ENCODE measurements around the gene ZNRD2.

Gene ZNRD2

DNA sequence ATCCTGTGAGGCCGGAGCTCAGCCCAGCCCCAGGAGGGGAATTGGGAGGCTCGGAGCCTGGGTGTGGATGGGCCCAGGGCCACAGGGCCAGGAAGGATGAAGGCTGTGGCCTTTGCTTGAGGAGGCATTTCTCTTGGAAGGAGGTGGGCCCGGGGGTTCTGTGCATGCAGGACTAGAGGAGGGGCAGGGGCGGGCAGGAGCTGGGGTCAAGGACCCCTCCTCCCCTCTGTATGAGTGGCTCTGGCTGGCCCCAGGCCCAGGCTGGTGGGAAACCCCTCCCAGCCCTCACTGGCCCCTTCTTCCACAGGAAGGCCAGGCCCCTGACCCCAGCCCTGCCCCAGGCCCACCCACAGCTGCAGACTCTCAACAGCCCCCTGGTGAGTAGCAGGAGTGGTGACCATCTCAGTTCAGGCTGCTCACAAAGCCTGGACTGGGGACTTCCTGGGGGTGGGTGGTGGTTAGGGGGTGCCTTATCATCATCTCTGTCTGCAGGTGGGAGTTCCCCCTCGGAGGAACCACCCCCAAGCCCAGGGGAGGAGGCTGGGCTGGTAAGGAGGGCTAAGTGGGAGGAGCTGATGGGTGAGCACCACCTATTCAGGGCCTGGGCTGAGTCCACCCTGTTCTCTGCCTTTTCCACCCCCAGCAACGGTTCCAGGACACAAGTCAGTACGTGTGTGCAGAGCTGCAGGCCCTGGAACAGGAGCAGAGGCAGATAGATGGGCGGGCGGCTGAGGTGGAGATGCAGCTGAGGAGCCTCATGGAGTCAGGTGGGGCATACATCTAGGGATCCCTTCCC lies 19.4 kb downstream of the ZNRD2 start:
- peak; percentile 48 for DNase-seq

DNA sequence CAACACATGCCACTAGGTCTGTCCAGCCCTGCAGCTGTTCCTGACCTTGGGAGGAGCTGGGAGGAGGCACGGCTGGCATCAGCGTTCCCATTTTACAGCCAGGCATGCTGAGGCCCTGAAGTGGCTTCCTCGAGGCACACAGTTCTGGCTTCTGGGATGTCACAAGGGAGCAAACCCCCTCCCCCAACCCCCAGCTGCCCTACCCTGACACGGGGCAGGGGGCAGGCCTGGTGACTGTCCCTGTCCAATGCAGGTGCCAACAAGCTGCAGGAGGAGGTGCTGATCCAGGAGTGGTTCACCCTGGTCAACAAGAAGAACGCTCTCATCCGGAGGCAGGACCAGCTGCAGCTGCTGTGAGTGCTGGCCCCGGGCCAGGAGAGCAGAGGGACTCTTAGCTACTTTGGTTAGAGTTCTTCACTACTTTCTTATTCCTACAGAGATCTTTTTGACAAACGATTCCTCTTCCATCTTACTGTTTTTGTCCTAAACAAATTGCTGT lies 20.0 kb downstream of the ZNRD2 start:
- no peak for DNase-seq

DNA sequence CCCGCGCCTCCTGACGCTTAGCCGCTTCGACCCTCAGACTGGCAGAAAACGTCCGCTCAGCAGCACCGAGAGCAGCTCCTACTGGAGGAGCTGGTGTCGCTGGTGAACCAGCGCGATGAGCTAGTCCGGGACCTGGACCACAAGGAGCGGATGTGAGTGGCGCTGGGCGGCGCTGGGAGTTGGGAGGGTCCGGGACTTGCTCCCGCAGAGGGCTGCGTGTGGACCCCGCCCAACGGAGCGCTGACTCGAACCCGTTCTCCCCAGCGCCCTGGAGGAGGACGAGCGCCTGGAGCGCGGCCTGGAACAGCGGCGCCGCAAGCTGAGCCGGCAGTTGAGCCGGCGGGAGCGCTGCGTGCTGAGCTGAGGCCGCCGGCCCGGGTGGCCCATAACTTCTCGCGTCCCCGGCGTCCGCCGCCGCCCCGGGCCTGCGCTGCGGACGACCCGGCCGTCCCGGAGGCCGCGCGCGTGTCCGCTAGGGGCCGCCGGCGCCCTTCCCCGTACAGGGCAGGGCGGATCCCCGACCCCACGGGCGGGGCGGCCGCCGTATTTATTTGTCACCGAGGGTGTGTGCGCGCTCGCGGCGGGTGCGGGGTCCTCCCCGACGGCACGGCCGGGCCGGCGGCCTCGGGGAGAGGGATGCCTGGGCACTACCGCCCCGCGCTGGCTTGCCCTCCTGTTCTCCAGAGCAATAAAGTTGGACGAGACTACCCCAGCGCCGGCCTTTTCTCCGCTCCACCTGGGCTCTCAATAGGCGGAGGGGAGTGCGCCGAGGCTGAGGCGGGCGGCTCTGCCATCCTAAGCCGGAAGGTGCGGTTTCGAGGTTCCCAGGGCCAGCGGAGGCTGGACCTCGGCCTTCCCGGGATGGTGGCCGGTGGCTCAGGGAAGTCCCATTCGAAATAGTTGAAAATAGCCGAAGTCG lies 21.9 kb downstream of the ZNRD2 start:
- DNase-seq = no peak

DNA sequence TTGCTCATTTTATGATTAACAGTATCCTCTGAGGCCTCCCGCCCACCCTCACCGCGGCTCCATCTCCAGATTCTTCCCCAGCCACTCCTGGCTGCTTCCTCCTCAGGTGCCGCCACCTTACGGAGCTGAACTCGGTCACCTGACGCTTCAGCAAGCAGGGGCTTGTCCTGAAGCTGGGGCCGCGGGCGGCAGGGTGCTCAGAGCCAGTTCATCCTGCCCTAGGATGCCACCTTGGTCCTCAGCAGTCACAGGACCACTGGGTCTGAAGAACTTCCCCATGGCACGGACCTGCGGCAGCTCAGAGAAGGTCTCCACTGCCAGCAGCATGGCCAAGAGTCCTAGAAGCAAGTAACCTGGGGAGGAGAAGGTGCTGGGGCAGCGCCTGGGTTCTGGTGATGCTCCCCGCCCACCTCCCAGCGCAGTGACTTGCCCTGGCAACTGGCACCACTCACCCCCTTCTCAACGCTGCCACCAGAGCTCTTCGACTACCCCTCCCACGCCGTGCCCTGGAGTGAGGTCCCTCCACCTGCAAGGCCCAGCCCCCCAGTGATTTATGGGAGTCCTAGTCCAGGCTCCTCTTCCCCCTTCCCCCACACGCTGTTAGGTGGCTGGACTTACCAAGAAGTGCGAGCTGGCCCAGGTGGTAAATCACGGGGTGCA lies 22.7 kb downstream of the ZNRD2 start:
- no peak for DNase-seq

DNA sequence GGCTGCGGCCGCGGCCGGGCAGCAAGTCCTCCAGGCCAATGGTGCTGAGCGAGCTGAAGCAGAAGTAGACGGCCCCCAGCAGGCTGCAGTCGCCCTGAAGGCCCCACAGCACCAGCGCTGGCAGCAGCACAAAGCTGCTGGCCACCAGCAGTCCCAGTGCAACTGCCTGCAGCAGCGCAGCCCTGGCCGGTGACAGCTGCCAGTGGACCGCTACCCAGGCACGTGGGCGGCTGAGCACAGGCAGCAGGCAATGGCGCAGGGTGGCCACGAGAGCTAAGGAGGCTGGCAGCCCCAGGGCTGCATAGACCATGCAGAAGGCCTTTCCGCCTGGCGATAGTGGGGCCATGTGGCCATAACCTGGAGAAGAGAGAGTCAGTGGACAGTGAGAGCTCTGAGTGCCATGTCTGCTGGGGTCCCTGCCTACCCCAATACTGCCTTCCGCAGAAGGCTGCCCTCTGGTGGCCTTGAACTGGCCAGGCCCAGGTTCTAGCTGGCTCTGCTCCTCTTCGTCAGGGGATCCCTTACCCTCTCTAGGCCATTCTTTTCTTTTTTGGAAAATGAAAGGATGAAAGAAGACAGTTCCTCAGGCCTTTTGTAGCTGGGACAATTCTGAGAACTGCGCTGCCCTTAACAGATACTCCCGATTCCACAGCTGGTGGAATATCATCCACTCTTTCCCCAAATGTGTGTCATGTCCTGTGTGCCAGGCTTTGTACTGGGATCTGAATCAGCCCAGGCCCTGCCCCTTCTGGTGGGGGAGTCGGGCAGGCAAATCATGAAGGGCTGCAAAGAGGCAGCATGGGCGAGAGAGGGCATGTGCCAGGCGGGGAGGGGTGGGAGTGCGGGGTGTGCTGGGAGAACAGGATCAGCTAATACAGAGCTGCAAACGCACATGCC lies 23.5 kb downstream of the ZNRD2 start:
- peak; percentile 54 for DNase-seq

DNA sequence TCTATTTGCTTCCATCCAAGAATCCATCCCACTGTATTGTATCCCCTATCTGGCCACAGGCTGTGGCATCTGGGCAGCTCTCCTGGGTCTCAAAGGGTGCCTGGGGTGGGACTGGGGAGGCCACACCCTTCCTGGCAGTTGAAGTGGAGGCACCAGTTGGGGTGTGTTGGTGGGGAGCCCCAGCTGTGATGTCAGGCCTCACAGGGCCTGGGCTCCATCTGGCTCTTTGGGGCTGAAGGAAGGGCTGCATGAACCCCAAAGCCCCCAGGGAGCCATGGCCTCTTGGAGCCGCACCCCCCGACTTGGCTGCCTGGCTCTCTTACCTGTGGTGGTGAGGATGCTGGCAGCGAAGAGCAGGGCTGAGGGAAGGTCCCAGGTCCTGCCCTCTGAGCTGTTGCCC lies 24.9 kb downstream of the ZNRD2 start:
- DNase-seq = no peak

DNA sequence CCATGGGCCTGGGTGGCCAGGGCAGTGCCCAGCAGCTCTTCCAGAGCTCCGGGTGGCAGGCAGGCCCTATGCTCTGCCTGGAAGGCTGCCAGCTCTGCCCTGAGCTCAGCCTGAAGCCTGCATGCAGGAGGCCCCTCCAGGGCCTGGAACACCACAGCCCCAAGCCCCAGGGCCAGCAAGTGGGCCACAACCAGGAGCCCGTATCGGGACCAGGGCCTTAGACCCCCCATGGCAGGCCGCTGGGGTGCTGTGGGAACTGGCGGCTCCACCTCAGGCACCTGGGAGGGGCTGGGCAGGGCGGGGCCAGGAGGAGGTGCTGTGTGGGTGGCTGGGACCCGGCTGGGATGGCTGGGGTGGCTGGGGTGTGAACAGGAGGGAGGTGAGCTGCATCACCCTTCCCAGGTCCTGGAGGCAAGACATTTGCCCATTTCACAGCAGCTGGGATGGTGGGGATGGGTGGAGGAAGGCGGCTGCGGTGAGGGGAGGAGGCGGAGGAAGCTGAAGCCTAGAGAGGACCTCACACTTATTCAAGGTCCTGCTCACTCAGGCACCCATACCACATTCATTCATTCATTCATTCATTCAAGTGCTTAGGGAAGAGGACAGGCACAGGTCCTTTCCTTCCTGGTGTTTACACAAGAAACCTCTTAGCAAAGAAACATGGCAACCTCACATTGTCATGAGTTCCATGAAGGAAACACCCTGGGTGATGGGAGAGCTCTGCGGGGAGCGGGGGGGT lies 25.4 kb downstream of the ZNRD2 start, which contains the start of gene KCNK7:
Gene KCNK7 (minus strand): TSS at position 258 of the 739 bp plus-strand sequence. CDS start 28 bp downstream, at position 230.
- DNase-seq = no peak

DNA sequence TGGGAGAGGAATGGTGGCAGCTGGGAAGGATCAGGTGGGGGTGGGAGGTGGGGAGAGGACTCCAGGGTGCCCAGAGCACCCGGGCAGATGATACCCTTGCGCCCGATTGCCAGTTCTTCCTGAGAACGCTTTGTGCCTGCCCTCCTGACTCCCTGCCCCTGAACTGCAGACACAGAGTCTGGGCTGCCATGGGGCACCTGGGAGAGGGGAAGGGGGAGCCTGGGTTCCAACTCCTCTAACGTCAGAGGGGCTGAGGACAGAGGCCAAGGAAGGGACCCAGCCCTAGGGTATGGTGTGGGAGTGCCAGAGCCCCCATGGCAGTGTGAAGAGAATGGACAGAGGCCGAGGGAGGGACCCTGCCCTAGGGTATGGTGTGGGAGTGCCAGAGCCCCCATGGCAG lies 26.2 kb downstream of the ZNRD2 start:
- no peak for DNase-seq

DNA sequence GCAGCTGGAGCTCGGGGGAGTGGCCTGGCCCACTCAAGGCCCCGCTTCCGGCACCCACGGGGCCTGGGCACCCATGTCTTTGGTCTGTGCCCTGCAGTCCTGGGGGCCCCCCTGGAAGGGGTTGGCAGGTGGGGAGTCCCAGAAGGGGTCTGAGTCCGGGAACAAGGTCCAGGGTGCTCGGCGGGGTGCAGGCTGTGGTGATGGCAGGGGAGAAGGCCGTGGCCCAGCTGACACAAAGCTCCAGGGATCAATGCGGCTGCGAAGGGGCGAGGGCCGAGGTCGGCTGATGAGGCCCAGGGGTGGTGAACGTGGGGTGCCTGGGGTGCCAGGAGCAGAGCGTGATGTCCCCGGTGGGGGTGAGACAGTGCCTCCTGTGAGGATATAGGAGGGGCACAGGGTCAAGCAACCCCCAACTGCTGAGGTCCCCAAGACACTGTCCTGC lies 28.0 kb downstream of the ZNRD2 start:
- DNase-seq = no peak

DNA sequence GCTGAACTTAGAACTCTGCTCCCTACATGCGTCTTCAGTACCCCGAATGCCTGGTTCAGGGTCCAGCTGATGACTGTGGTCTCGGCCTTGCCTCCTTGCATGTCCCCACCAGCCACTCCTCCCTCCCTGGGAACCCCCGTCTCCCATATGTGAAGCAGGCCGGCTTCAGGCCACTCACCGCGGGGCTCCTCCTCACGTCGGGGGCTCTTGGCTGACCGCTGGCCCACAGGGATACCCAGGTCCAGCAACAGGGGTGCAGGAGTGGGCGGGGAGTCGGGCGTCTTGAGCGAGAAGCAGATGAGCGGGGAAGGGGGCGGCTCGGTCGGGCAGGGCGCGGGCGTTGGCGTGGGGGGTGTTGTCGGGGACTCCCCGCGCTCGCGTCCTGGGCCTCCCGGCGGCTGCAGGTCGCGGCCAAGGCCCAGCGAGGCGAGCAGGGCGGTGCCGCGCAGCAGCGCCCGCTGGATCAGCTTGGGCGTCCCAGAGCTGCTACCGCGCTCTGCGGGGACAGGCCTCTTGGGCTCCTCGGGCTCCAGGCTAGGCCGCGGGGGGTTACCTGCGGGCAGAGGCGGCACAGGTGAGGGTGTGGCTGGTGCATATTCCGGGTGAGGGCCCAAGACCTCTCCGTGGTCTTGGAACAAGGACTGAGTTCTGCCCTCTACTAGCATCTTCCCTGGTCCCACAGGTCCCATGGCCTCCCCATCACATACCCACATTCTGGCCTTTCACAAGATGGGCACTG lies 29.1 kb downstream of the ZNRD2 start:
- DNase-seq = no peak

DNA sequence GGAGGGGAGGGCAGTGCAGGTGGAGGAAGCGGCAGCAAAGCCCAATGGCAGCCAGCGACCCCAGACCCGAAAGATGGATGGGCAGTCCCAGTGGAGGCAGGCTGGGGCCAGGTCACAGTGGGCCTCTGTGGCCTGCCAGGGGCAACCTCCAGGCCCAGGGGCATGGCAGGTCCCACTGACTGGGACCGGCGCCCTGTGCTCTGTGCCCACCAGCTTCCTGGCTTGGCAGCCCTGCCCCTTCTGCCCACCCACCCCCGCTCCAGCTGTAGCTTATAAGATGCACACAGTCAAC lies 29.6 kb downstream of the ZNRD2 start:
- DNase-seq = no peak

DNA sequence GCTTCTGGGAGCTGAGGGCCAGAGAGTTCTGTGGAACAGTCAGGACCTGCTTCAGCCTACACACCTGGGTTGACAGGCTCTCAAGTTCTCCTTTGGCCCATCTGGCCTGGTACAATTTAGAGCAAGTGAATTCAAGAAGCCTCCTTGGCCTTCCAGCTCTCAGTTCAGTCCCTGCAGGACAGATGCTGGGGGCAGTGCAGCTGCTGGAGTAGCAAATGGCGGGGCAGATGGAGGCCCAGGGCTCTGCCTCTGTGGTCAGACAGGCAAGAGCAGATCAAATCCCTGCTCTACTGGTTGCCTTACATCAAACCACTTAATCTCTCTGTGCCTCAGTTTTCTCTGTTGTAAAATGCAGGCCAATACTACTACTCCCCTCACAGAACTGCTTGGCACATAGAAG lies 34.0 kb downstream of the ZNRD2 start:
- no peak for DNase-seq

DNA sequence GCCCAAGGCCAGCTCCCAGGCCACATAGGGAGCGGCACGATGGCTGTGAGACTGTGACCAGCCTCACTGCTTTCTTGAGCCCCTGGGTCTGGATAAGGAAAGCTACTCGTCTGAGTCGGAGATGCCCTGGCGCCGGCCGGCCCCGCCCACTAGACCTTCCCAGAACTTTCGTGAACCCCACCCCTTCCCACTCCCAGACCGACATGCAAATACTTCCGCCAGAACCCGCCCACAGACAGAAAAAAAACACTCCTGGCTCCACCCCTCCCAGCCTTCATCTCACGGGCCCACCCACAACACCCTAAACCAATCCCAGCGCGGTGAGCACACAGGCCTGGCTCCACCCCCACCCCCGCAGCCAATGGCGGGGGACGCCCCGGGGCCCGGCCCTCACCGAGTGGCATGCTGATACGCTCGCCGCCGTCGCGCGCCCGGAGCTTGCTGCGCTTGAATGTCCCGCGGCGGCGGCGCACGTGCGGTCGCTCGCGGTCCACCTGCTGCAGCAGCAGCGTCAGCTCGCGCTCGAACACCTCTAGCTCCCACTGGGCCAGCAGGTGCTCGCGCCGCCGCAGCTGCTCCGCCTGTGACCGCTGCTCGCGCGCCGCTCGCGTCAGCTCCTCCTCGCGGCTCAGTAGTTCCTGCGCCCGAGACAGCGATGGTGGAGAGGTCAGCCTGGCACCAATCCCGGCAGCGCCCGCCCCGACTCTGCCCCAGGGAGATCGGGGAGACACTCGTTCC lies 36.8 kb downstream of the ZNRD2 start:
- DNase-seq = no peak

DNA sequence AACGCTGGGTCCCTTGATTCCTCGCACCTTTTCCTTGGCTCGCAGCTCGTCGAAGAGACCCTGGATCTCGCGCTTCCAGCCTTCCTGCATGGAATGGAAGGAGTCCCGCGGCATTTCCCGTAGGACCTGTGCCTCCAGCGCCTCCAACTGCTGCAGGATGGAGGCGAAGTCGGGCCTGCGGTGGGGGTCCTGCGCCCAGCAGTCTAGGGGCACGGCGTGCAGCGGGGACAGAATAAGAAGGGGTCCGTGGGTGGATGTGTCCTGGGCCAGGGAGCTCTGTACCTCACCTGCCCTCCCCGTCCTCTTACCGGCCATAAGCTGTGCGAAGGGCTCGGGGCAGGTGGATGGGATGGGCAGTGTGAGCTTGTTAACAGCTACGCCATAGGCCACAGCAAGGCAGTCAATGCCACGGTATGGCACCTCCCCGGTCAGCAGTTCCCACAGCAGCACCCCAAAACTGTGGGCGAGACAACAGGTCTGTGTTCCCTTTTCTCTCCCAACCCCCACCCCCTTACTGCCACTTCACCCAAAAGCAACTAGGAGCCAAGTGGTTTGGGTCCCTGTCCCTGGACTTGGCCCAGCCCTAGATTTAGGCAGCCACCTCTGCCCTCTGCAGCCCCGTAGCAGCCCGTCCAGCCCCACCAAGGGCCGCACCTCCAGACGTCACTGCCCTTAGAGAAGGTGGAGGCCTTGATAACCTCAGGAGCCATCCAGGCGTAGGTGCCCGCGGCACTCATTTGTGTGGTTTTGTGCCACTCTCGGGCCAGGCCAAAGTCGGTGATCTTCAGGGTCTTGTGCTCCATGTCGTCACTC lies 37.5 kb downstream of the ZNRD2 start:
- DNase-seq = no peak

DNA sequence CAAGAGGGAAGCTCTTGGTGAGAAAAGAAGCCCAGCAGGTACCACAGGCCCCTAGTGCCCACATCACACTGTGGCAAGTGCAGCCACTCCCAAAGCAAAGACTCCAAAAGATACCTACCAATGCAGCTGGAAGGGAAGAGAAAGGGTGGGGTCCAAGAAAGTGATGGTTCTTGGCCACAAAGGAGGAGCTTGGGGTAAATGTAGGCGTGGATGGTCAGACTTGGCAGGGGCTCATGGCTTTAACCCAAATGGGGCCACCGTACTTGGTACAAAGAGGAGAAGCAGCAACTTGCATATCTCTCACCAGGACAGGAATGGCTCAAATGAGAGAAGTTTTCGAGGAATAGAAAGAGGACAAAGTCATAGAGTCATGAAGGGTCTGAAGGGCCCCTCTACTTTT lies 39.0 kb downstream of the ZNRD2 start:
- no peak for DNase-seq

DNA sequence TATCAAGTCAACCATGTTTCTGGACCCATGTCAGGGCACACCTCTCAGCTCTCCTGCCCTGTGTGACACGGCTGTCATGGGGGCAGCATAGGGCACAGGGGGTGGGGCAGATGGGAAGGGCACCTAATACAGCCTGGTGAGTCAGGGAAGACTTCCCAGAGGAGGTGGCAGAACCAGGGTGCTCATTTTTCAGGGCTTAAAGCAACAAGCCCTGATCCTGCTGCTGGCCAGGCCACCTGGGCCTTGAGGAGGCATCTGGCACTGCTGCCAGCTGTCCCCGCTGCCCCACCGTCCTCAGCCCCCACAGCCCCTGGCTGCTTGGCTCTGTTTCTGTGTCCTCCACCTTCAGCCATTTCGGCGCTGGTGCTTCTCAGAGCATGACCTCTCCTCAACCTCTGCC lies 39.4 kb downstream of the ZNRD2 start:
- DNase-seq = no peak

DNA sequence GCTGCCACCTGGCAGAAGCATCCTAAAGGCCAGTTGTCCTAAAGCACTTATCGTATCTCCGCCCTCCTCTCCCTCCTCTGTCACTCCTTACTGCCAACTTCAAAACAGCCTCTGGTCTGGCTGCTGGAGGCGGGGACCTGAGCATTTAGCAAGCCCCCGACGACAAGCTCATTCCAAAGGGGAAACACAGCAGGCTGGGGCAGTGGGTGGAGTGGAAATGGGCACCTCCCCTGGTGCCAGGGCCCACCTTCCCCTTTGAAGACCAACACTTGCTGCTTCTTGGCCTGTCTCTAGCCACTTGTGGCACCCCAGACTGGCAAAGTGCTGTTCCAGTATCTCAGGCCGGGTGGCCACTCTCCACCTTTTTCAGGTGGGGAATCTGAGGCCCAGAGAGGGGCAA lies 40.1 kb downstream of the ZNRD2 start:
- no peak for DNase-seq

DNA sequence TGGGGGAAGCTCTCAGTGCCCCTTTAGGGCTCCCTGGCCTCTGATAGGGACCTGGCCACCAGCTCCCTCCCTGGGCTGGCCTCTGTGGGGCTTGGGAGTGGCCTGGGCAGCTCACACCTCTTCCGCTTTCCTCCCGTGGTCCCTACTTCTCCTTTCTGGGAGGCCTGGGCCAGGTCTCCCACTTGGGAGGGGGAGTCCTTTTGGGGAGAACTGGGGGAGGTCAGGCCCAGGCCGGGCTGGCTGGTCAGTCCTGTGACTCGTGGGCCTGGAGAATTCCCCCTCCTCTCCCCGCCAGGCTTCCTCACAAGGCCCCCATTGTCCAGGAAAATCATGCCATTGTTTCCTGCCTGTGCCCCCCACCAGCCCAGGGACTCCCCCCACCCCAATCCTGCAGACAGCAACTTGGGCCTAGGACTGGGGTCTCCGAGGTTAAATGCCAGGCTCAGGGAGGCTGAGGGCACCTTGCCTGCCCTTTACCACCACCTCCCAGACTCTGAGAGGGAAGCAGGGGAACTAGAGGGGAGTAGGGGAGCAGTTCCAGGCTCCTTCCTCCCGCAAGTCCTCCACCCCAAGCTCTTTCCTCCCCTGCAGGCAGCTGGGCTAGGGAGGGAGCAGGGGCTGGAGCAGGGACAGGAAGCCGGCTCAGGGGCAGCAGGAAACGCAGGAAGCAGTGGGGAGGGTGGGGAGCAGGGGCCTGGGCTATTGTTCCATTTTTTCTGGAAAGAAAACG lies 40.9 kb downstream of the ZNRD2 start:
- no peak for DNase-seq

Data from CD4-positive, alpha-beta T cell treated with Interleukin-21 for 1 hour (primary cell).